Mesothelial cell of epicardium (in vitro differentiated cells): ENCODE data around the gene NOL9. TPM values are rescaled to one million over a fixed set of nuclear protein-coding genes. Genes with fewer than 3 reads are reported as not detected.
A peak's percentile ranks its signal among the peaks of the same experiment; 100 is the strongest.

Experiments used
- DNase-seq, 2 experiments: peaks; one replicate each; pipeline ENCODE4 v3.0.0; 2021; ENCODE audit warnings: low spot score in 2 of 2; ENCODE audit not compliant: unreplicated experiment in 2 of 2
- H3K27ac Mint-ChIP-seq: 2 replicates; pipeline ENCODE4 v1.8.0; 2021; ENCODE audit warnings: mixed read lengths
- H3K27me3 Mint-ChIP-seq: 2 replicates; pipeline ENCODE4 v1.8.0; 2021; ENCODE audit warnings: low read depth, mixed read lengths
- H3K36me3 Mint-ChIP-seq: 2 replicates; pipeline ENCODE4 v1.8.0; 2021; ENCODE audit warnings: mixed read lengths
- H3K4me1 Mint-ChIP-seq: 2 replicates; pipeline ENCODE4 v1.8.0; 2021; ENCODE audit warnings: mixed read lengths
- H3K4me3 Mint-ChIP-seq: 2 replicates; pipeline ENCODE4 v1.8.0; 2021; ENCODE audit warnings: mild to moderate bottlenecking, moderate library complexity, mixed read lengths
- H3K9me3 Mint-ChIP-seq: 2 replicates; pipeline ENCODE4 v1.8.0; 2021; ENCODE audit warnings: mixed read lengths
- total RNA-seq: library from RNA; stranded (reverse); gene quantifications from 3 replicates; pipeline ENCODE4 v1.2.1, GENCODE V29; 2021
- TF ChIP-seq, protein P1 (sequence below): fragments of 200-600 bp; sonication (generic); IDR thresholded peaks from one replicate; pipeline ENCODE4 v1.5.0; 2021; ENCODE audit warnings: antibody characterized with exemption; ENCODE audit not compliant: unreplicated experiment

The NOL9 gene
- total RNA-seq, 1 donor from 2014 or later: 44.4 TPM

GRCh38 chr1:6481820-6482219 lies 72.5 kb downstream of the NOL9 start:
- no peak overlapping the region for H3K4me3 Mint-ChIP-seq
- no peaks in the 10 kb centered on the region for H3K9me3 Mint-ChIP-seq
- H3K27me3 Mint-ChIP-seq: peaks cover 6% of the 10 kb centered on the region
- H3K36me3 Mint-ChIP-seq: peaks cover 3% of the 10 kb centered on the region
- H3K4me1 Mint-ChIP-seq: peaks cover 12% of the 10 kb centered on the region
- TF ChIP-seq, protein P1, sequence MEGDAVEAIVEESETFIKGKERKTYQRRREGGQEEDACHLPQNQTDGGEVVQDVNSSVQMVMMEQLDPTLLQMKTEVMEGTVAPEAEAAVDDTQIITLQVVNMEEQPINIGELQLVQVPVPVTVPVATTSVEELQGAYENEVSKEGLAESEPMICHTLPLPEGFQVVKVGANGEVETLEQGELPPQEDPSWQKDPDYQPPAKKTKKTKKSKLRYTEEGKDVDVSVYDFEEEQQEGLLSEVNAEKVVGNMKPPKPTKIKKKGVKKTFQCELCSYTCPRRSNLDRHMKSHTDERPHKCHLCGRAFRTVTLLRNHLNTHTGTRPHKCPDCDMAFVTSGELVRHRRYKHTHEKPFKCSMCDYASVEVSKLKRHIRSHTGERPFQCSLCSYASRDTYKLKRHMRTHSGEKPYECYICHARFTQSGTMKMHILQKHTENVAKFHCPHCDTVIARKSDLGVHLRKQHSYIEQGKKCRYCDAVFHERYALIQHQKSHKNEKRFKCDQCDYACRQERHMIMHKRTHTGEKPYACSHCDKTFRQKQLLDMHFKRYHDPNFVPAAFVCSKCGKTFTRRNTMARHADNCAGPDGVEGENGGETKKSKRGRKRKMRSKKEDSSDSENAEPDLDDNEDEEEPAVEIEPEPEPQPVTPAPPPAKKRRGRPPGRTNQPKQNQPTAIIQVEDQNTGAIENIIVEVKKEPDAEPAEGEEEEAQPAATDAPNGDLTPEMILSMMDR: no peak
- DNase-seq: no peak
- no peak overlapping the region for H3K27ac Mint-ChIP-seq

GRCh38 chr1:6477039-6477820 lies 77.1 kb downstream of the NOL9 start:
- no peak overlapping the region for H3K4me3 Mint-ChIP-seq
- H3K27ac Mint-ChIP-seq: no peak overlapping the region

GRCh38 chr1:6476483-6476882 lies 77.8 kb downstream of the NOL9 start:
- no peak overlapping the region for H3K27ac Mint-ChIP-seq

More at GRCh38 chr1:6477039-6477820, 77.1 kb downstream of the NOL9 start:
- H3K9me3 Mint-ChIP-seq: no peaks in the 10 kb centered on the region
- no peaks in the 10 kb centered on the region for H3K4me1 Mint-ChIP-seq
- no peak for DNase-seq
- H3K36me3 Mint-ChIP-seq: peaks cover 4% of the 10 kb centered on the region
- TF ChIP-seq, protein P1: no peak
- H3K27me3 Mint-ChIP-seq: no peaks in the 10 kb centered on the region

DNA sequence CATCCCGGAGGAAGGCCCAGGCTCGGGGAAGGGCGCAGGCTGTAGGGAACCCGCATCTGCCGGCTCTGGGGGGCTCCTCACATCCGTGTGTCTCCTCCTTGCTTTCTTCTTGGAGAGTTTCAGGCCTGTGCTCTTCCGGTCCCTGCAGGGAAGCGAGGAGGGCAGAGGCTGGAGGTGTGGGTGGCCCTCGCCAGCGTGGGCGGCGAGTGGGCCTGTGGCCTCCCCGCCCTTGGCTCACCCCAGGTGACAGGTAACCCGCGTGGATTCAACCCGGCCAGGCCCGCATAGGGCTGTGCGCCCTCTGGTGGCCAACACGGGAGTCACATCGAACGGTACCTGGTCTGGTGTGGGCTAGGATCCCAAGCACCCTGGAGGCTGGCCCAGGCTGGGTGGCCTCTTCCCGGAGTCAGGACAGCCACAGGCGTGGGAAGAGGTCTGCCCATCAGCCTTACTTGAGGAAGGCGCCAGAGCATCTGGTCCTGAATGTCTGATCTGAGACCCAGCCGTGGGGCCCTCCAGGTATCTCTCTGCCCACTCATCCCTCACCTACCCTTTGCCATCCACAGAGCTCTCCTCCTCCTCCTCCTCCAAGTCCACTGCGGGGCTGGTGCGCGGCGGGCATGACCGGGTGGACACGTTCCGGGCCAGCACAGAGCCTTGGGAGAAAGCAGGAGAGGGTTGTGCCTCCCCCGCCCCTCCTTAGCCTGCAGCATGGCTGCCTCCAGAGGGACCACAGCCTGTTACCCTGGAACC lies 78.8 kb downstream of the NOL9 start:
- no peaks in the 10 kb centered on the region for H3K9me3 Mint-ChIP-seq
- peak; percentile 54 to 79 for DNase-seq
- H3K4me1 Mint-ChIP-seq: no peaks in the 10 kb centered on the region
- H3K27me3 Mint-ChIP-seq: no peaks in the 10 kb centered on the region
- H3K27ac Mint-ChIP-seq: no peak overlapping the region
- H3K36me3 Mint-ChIP-seq: peaks cover 10% of the 10 kb centered on the region
- H3K4me3 Mint-ChIP-seq: no peak overlapping the region
- TF ChIP-seq, protein P1: peak; percentile 96

More at GRCh38 chr1:6476483-6476882, 77.8 kb downstream of the NOL9 start:
- TF ChIP-seq, protein P1: no peak
- no peaks in the 10 kb centered on the region for H3K27me3 Mint-ChIP-seq
- no peaks in the 10 kb centered on the region for H3K9me3 Mint-ChIP-seq
- no peak overlapping the region for H3K4me3 Mint-ChIP-seq
- H3K36me3 Mint-ChIP-seq: peaks cover 10% of the 10 kb centered on the region
- H3K4me1 Mint-ChIP-seq: no peaks in the 10 kb centered on the region
- DNase-seq: no peak

- TF ChIP-seq, protein P1: no peak
- Mint-ChIP-seq H3K9me3 (no peaks in the 10 kb centered on the region), H3K4me3 (no peak overlapping the region), H3K4me1 (no peaks in the 10 kb centered on the region), H3K27ac (no peak overlapping the region), H3K36me3 (peaks cover 10% of the 10 kb centered on the region), H3K27me3 (no peaks in the 10 kb centered on the region)
- DNase-seq: no peak
Observed at GRCh38 chr1:6474815-6475282, 79.5 kb downstream of the NOL9 start.
